GM12878 (cell line): ENCODE measurements around the gene LDB2. TPM values are rescaled to one million over a fixed set of nuclear protein-coding genes. Genes with fewer than 3 reads are reported as not detected.

Experiments used
- ATAC-seq: fragments of 200-7000 bp; cut with Tn5 transposase; 3 replicates; pipeline ENCODE4 v1.9.1; 2020; ENCODE audit warnings: mild to moderate bottlenecking, moderate library complexity
- BruUV-seq: library from RNA; stranded (reverse); fragments of 400-500 nt; replicated peaks from 2 replicates; lab custom pipeline; 2021; lab: Mats Ljungman, UMichigan
- CTCF ChIA-PET: fragments of 300-600 bp; sonication (Branson Sonifier 250); formaldehyde crosslinking; extraction: SDS; loops from one replicate; lab custom pipeline; 2021; ENCODE audit warnings: inconsistent platforms; lab: Yijun Ruan, JAX
- POLR2A ChIA-PET: fragments of 350-600 bp; formaldehyde crosslinking; extraction: SDS; loops from one replicate; lab custom pipeline; 2021; ENCODE audit warnings: inconsistent platforms; lab: Charles Lee
- RAD21 ChIA-PET: fragments of 300-600 bp; sonication (Branson Sonifier 250); formaldehyde crosslinking; loops from one replicate; lab custom pipeline; 2023; ENCODE audit warnings: antibody characterized with exemption; ENCODE audit not compliant: unreplicated experiment; lab: Charles Lee
- SMC1A ChIA-PET: fragments of 300-600 bp; sonication (Branson Sonifier 250); formaldehyde crosslinking; loops from one replicate; lab custom pipeline; 2023; ENCODE audit not compliant: unreplicated experiment, uncharacterized antibody; lab: Charles Lee
- DNase-seq: peaks from one replicate; pipeline ENCODE4 v3.0.0-alpha.2; 2011; ENCODE audit warnings: low read depth, low spot score
- FAIRE-seq: peaks from 3 replicates; lab custom pipeline; 2011; peaks lifted over from hg19 to GRCh38; lab: Jason Lieb, UNC
- H2AFZ ChIP-seq: 2 replicates; pipeline ENCODE4 v1.6.0; 2011; ENCODE audit warnings: low read depth, low read length, control low read depth; ENCODE audit not compliant: control insufficient read depth
- H3K27ac ChIP-seq: 2 replicates; pipeline ENCODE4 v1.5.1; 2011; ENCODE audit warnings: control low read depth; ENCODE audit not compliant: control insufficient read depth, insufficient read depth
- H3K27me3 ChIP-seq, 2 experiments: replicated peaks in 1 of 2; 2 replicates each; pipeline versions ENCODE4 v1.6.0 to v1.6.1; 2011; ENCODE audit warnings: low read length in 1 of 2; ENCODE audit not compliant: control insufficient read depth in 2 of 2, insufficient read depth in 2 of 2
- H3K36me3 ChIP-seq, 2 experiments: 2 replicates each; pipeline ENCODE4 v1.5.1; 2011; ENCODE audit warnings: low read length in 1 of 2; ENCODE audit not compliant: control insufficient read depth in 2 of 2, insufficient read depth in 2 of 2
- H3K4me1 ChIP-seq: 2 replicates; pipeline ENCODE4 v1.6.1; 2011; ENCODE audit warnings: mild to moderate bottlenecking, low read length, moderate library complexity, mixed read lengths; ENCODE audit not compliant: control insufficient read depth, insufficient read depth
- H3K4me2 ChIP-seq: 2 replicates; pipeline ENCODE4 v1.6.0; 2011; ENCODE audit warnings: control low read depth; ENCODE audit not compliant: control insufficient read depth, insufficient read depth
- H3K4me3 ChIP-seq: fragments of 200-600 bp; sonication (generic); 2 replicates; pipeline ENCODE4 v1.5.1; 2016
- H3K79me2 ChIP-seq: 2 replicates; pipeline ENCODE4 v1.6.0; 2011; ENCODE audit warnings: low read length; ENCODE audit not compliant: control insufficient read depth, insufficient read depth
- H3K9ac ChIP-seq: 2 replicates; pipeline ENCODE4 v1.8.0; 2011; ENCODE audit warnings: low read length, control low read depth, mixed read lengths; ENCODE audit not compliant: control insufficient read depth, insufficient read depth
- H3K9me3 ChIP-seq: replicated peaks from 3 replicates; pipeline ENCODE4 v1.5.1; 2011; ENCODE audit warnings: mild to moderate bottlenecking, low read length; ENCODE audit not compliant: control insufficient read depth, insufficient read depth
- H4K20me1 ChIP-seq: 2 replicates; pipeline ENCODE4 v1.6.0; 2011; ENCODE audit not compliant: control insufficient read depth, insufficient read depth
- ASH2L ChIP-seq: fragments of 300-600, 200-600 bp; sonication (generic); IDR thresholded peaks from 2 replicates; pipeline ENCODE4 v1.6.1; 2017; ENCODE audit warnings: low read depth, mild to moderate bottlenecking, borderline replicate concordance
- CBFB ChIP-seq: IDR thresholded peaks from 2 replicates; pipeline ENCODE4 v1.6.1; 2016; ENCODE audit warnings: antibody characterized with exemption, low read depth
- CBX5 ChIP-seq: sonication (generic); IDR thresholded peaks from 2 replicates; pipeline ENCODE4 v1.6.1; 2016; ENCODE audit warnings: low read depth, moderate library complexity, mild to moderate bottlenecking, inconsistent platforms
- CEBPB ChIP-seq, 2 experiments: fragments of 150-350 bp in 1 of 2; IDR thresholded peaks; 2 replicates each; pipeline ENCODE4 v1.6.1; 2012 to 2014; ENCODE audit warnings: low read depth in 2 of 2, low read length in 2 of 2, borderline replicate concordance in 1 of 2, inconsistent platforms in 1 of 2
- CEBPZ ChIP-seq: fragments of 150-350 bp; IDR thresholded peaks from 2 replicates; pipeline ENCODE4 v1.6.1; 2016; ENCODE audit warnings: low read depth, low read length
- E2F8 ChIP-seq: fragments of 450-650 bp; IDR thresholded peaks from 2 replicates; pipeline ENCODE4 v1.6.1; 2018; ENCODE audit warnings: mild to moderate bottlenecking, low read depth, moderate library complexity; ENCODE audit not compliant: partially characterized antibody
- ELK1 ChIP-seq: IDR thresholded peaks from 2 replicates; pipeline ENCODE4 v1.6.1; 2012; ENCODE audit warnings: low read depth, low read length, improper control_type of control experiment
- HDAC6 ChIP-seq: fragments of 200-600 bp; sonication (generic); IDR thresholded peaks from one replicate; pipeline ENCODE4 v1.8.0; 2017; ENCODE audit warnings: antibody characterized with exemption; ENCODE audit not compliant: unreplicated experiment
- HDGF ChIP-seq: fragments of 450-650 bp; IDR thresholded peaks from 2 replicates; pipeline ENCODE4 v1.6.1; 2016; ENCODE audit warnings: antibody characterized with exemption
- IRF4 ChIP-seq: IDR thresholded peaks from 2 replicates; pipeline ENCODE4 v1.6.1; 2011; ENCODE audit warnings: low read depth, low read length
- RAD51 ChIP-seq: fragments of 450-650 bp; IDR thresholded peaks from 2 replicates; pipeline ENCODE4 v1.6.1; 2016; ENCODE audit warnings: moderate library complexity, mild to moderate bottlenecking, inconsistent platforms
- RELA ChIP-seq: fragments of 450-650 bp; IDR thresholded peaks from 2 replicates; pipeline ENCODE4 v1.8.0; 2014; ENCODE audit warnings: borderline replicate concordance; ENCODE audit not compliant: partially characterized antibody
- SP1 ChIP-seq: IDR thresholded peaks from one replicate; pipeline ENCODE4 v1.6.1; 2011; ENCODE audit warnings: low read depth, low read length
- SREBF2 ChIP-seq: IDR thresholded peaks from 2 replicates; pipeline ENCODE4 v1.6.1; 2012; ENCODE audit warnings: mild to moderate bottlenecking, low read length
- STAT1 ChIP-seq: fragments of 450-650 bp; conservative IDR thresholded peaks from 2 replicates; pipeline ENCODE4 v1.6.1; 2014; ENCODE audit warnings: antibody characterized with exemption, mild to moderate bottlenecking
- USF1 ChIP-seq: IDR thresholded peaks from 2 replicates; pipeline ENCODE4 v1.6.1; 2011; ENCODE audit warnings: borderline replicate concordance, low read depth, mild to moderate bottlenecking, moderate library complexity, mixed read lengths, low read length; ENCODE audit not compliant: insufficient read depth; ENCODE audit errors: extremely low read length
- YY1 ChIP-seq: IDR thresholded peaks from 2 replicates; pipeline ENCODE4 v1.6.1; 2011; ENCODE audit warnings: low read depth, mild to moderate bottlenecking, low read length
- ZBED1 ChIP-seq: IDR thresholded peaks from 2 replicates; pipeline ENCODE4 v1.6.1; 2016; ENCODE audit warnings: borderline replicate concordance
- WGBS: methylation state at CpG from one replicate; pipeline ENCODE4 v1.1.6; 2016; ENCODE audit warnings: low lambda C conversion rate; ENCODE audit not compliant: insufficient replicate concordance, insufficient coverage; ENCODE audit errors: missing lambda C conversion rate; 5-methylcytosine and 5-hydroxymethylcytosine counted together
- in situ Hi-C: fragments of 300-500 bp; cut with MboI; formaldehyde crosslinking; loops from 9 replicates; pipeline ENCODE4 v1.14.3; 2018; ENCODE audit warnings: mixed read lengths
- intact Hi-C: fragments of 100-400 bp; cut with micrococcal nuclease; formaldehyde crosslinking; loops from one replicate; pipeline ENCODE4 v1.14.2; 2022; ENCODE audit not compliant: unreplicated experiment
- polyA plus RNA-seq, 11 experiments: library from polyadenylated mRNA; depleted of rRNA in 4 of 11; unstranded in 6 of 11; stranded (reverse) in 5 of 11; fragments of >200 nt; fragmentation: Nextera tagmentation in 4 of 11; fragmentation: Illumina TruSeq in 1 of 11; extraction: Ambion mirVana in 4 of 11; extraction: Trizol in 1 of 11; gene quantifications; 1 replicate in 1 of 11; 2 replicates in 10 of 11; pipeline versions ENCODE4 v1.2.1 to v1.2.3, GENCODE V29; 2011 to 2016; ENCODE audit warnings: inconsistent platforms in 2 of 11, missing spikeins in 2 of 11, low read depth in 1 of 11
- total RNA-seq, 4 experiments: library from RNA; depleted of rRNA in 3 of 4; stranded (reverse); fragments of >200 nt in 3 of 4; fragmentation: Illumina TruSeq in 1 of 4; extraction: Trizol in 1 of 4; gene quantifications; 2 replicates each; pipeline versions ENCODE4 v1.2.1 to v1.2.3, GENCODE V29; 2013 to 2021

The LDB2 gene
- total and polyA plus RNA-seq, 10 of the 15 experiments (the other 5 are each of a cell fraction or from before 2014, with no cell fraction given), result 0.15 TPM; not detected in 9

- POLR2A ChIA-PET, result no interaction called here
- FAIRE-seq, result no peak
- no peak overlapping the region for H2AFZ ChIP-seq
- H4K20me1 ChIP-seq, result no peaks in the 10 kb centered on the region
- SMC1A ChIA-PET, result no interaction called here
- RAD21 ChIA-PET, result no interaction called here
- no peak overlapping the region for H3K4me2 ChIP-seq
- no peaks in the 10 kb centered on the region for H3K36me3 ChIP-seq
- H3K4me1 ChIP-seq, result no peaks in the 10 kb centered on the region
- intact Hi-C loops (no loop called here), in situ Hi-C loops (no loop called here)
- no peak overlapping the region for H3K9ac ChIP-seq
- 48% methylated on average over 4 of the region's 4 CpGs for WGBS
- no peaks in the 10 kb centered on the region; the same call in 2 of the 3 replicates for H3K9me3 ChIP-seq
- no peak overlapping the region for H3K4me3 ChIP-seq
- H3K79me2 ChIP-seq, result no peaks in the 10 kb centered on the region
- BruUV-seq, result no TSS peak
- no peak for ATAC-seq
- CTCF ChIA-PET, result no interaction called here
- H3K27me3 ChIP-seq, result no peaks in the 10 kb centered on the region
- DNase-seq, result no peak
- no peak overlapping the region for H3K27ac ChIP-seq
- TF ChIP-seq E2F8 (no peak), HDAC6 (no peak), RAD51 (no peak), RELA (no peak), YY1 (no peak), SREBF2 (no peak), SP1 (no peak), CEBPZ (no peak), CBX5 (no peak), CBFB (no peak), ZBED1 (no peak), ELK1 (no peak), IRF4 (no peak), HDGF (no peak), ASH2L (no peak), CEBPB (IDR thresholded peaks at IDR 0.05; ENCODE audit: borderline replicate concordance in 1 of 2, low read depth in 2 of 2, low read length in 2 of 2) (no peak), STAT1 (no peak), USF1 (no peak)
These were observed 295.3 kb downstream of the LDB2 start for GRCh38 chr4:16603178-16603577.
